RWPE1 (cell line): ENCODE data around the gene PGPEP1.

Experiments used
- CTCF ChIA-PET: fragments of 350-600 bp; sonication (Branson Sonifier 250); formaldehyde crosslinking; extraction: SDS; loops from one replicate; lab custom pipeline; 2021; lab: Yijun Ruan, JAX
- POLR2A ChIA-PET: fragments of 400-600 bp; formaldehyde crosslinking; extraction: SDS; loops from one replicate; lab custom pipeline; 2020; ENCODE audit warnings: antibody characterized with exemption; ENCODE audit not compliant: low non-redundant PET; lab: Yijun Ruan, JAX
- DNase-seq: peaks from one replicate; pipeline ENCODE4 v3.0.0; 2012; ENCODE audit warnings: low spot score
- H3K27ac ChIP-seq: fragments of 450-650 bp; 2 replicates; pipeline ENCODE4 v1.5.1; 2017
- CTCF ChIP-seq: fragments of 450-650 bp; conservative IDR thresholded peaks from 2 replicates; pipeline ENCODE4 v1.5.1; 2017; ENCODE audit warnings: low read depth, mild to moderate bottlenecking

PGPEP1 gene

GRCh38 chr19:18338541-18338940, 1.9 kb upstream of the PGPEP1 start:
- ChIA-PET POLR2A (no interaction called here), CTCF (interaction anchor here (0.9 to 1.4 kb wide), 3 partner anchors 9 to 84 kb away, joined by 4 to 7 read pairs (median 7); no protein-coding TSS in a partner anchor)
- H3K27ac ChIP-seq, result no peak overlapping the region
- TF ChIP-seq CTCF, result no peak
- no peak for DNase-seq

- H3K27ac ChIP-seq, result peak overlapping the region; percentile 61; the same call in 1 of the 2 replicates
- POLR2A ChIA-PET, result interaction anchor here (0.9 kb wide), 1 partner anchor 46 kb away, joined by 5 read pairs; the partner anchor contains the start of gene GDF15
- DNase-seq, result no peak
- no peak; the same call in 1 of the 2 replicates for TF ChIP-seq CTCF
- CTCF ChIA-PET, result interaction anchor here (0.5 to 1.4 kb wide), 5 partner anchors 11 to 225 kb away, joined by 3 to 7 read pairs (median 4); partner anchors contain the start of gene LSM4
These were observed 675 bp upstream of the PGPEP1 start for GRCh38 chr19:18339723-18340122.

GRCh38 chr19:18340990-18341868, 831 bp downstream of the PGPEP1 start:
- CTCF ChIA-PET, result interaction anchor here (1.2 kb wide), 1 partner anchor 62 kb away, joined by 3 read pairs; no protein-coding TSS in a partner anchor
- peak overlapping the region; percentile 61 for H3K27ac ChIP-seq
- no peak for DNase-seq
- POLR2A ChIA-PET, result no interaction called here
- no peak; the same call in 1 of the 2 replicates for TF ChIP-seq CTCF

GRCh38 chr19:18342090-18342632, 1.8 kb downstream of the PGPEP1 start:
- CTCF ChIA-PET, result interaction anchor here (1.2 kb wide), 1 partner anchor 63 kb away, joined by 3 read pairs; no protein-coding TSS in a partner anchor
- TF ChIP-seq CTCF, result no peak
- H3K27ac ChIP-seq, result peak overlapping the region; percentile 61
- POLR2A ChIA-PET, result no interaction called here
- no peak for DNase-seq

- no peak for DNase-seq
- ChIA-PET CTCF (interaction anchor here (0.6 kb wide), 2 partner anchors 67 to 73 kb away, joined by 3 to 5 read pairs; no protein-coding TSS in a partner anchor), POLR2A (no interaction called here)
- H3K27ac ChIP-seq, result peak overlapping the region; percentile 61
- no peak for TF ChIP-seq CTCF
These were observed 4.2 kb downstream of the PGPEP1 start for GRCh38 chr19:18344582-18344950.

GRCh38 chr19:18345296-18345695, 4.9 kb downstream of the PGPEP1 start:
- POLR2A ChIA-PET, result interaction anchor here (0.6 kb wide), 1 partner anchor 64 kb away, joined by 3 read pairs; no protein-coding TSS in a partner anchor
- DNase-seq, result no peak
- no peak for TF ChIP-seq CTCF
- CTCF ChIA-PET, result interaction anchor here (0.6 kb wide), 4 partner anchors 45 to 1791 kb away, joined by 3 to 6 read pairs (median 4); no protein-coding TSS in a partner anchor
- H3K27ac ChIP-seq, result peak overlapping the region; percentile 65
